Right lobe of liver (tissue), 4 donors: Measurements from ENCODE around the gene AOX1.

Experiments
- CTCF ChIP-seq, 4 donors: fragments of 200-600 bp in 3 of 4; fragments of 450-650 bp in 1 of 4; IDR thresholded peaks; one replicate each; pipeline versions ENCODE4 v1.5.1 to v1.8.0; 2016 to 2022; ENCODE audit warnings: antibody characterized with exemption in 4 of 4, mild to moderate bottlenecking in 2 of 4
- POLR2A ChIP-seq: fragments of 450-650 bp; IDR thresholded peaks from one replicate; pipeline ENCODE4 v1.6.1; 2017; ENCODE audit warnings: antibody characterized with exemption, mild to moderate bottlenecking
- donor health status: DM: no; HTN: no; CAD: no.
- donor health status: DM: no; HTN: no; CAD: no.
- donor health status: DM: no; HTN: yes; CAD: no.

- TF ChIP-seq POLR2A (peak; percentile 95), CTCF (IDR thresholded peaks at IDR 0.05) (peak; percentile 82 to 86 (median 83))
Measured at GRCh38 chr2:200713003-200713703, 127.3 kb downstream of the AOX1 start.
